ENCODE results near the gene GPATCH11.

GPATCH11 gene

DNA sequence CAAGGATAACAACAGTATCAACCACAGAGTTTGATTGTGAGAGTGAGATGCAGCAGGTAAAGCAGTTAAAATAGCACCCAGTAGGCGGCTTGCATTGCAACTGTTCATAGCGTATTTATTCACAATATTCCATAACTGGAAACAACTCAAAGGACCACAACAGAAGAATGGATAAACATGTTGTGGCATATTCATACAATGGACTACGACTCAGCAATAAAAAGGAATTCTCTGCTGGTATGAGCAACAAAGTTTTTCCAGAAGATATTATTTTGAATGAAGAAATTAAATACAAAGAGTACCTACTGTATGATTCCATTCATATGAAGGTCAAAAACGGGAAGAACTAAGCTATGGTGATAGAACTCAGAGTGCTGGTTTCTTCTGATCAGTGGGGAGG lies 25.2 kb downstream of the GPATCH11 start:
- DNase-seq (ENCODE audit: low read depth): no peak

DNA sequence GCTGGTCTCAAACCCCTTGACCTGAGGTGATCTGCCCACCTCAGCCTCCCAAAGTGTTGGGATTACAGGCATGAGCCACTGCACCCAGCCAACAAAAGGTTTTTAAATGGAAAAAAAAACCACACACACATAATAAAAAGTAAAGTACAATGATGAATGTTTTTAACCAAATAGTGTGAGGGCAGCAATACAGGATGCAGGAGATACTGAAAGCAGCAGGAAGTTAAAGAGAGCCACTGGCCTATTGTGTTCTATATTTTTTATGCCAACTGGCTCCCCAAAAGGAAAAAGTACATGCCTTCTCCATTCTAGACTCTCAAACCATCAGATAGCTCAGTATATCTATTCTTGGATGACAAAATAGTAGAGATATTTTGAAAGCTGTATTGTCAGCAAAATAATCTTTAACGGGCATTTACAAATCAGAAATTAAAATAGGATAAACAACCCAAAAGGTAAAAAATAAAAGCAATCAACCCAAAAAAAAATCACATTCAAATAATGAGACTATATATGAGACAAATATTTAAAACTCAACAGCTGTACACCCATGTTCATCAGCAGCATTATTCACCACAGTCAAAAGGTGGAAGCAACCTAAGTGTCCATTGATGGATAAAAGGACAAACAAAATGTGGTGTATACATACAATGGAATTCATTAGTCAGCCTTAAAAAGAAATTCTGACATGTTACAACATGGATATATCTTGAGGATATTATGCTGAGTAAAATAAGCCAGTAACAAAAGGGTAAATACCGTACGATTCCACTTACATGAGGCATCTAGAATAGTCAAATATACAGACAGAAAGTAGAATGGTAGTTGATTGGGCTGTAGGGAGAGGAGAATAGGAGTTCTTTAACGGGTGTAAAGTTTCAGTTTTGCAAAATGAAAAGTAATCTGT lies 26.2 kb downstream of the GPATCH11 start:
- DNase-seq (ENCODE audit: low read depth): no peak

DNA sequence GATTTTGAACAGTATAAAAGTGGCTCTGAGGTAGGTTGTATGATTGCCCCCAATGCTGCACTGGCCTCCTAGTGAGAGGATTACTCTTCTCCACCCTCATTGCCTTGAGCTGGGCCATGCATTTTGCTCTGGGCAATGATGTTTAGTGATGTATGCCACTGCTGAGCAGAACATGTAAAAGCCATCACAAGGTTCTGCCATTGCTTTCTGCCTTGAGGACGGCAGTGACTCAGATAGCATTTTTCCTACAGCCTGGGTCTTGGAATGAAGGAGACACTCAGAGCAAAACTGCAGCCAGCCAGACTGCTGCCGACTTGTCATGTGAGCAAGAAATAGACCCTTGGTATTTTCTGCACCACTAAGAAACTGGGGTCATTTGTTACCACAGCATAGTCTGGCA lies 27.6 kb downstream of the GPATCH11 start:
- no peak for DNase-seq (ENCODE audit: low read depth)

DNA sequence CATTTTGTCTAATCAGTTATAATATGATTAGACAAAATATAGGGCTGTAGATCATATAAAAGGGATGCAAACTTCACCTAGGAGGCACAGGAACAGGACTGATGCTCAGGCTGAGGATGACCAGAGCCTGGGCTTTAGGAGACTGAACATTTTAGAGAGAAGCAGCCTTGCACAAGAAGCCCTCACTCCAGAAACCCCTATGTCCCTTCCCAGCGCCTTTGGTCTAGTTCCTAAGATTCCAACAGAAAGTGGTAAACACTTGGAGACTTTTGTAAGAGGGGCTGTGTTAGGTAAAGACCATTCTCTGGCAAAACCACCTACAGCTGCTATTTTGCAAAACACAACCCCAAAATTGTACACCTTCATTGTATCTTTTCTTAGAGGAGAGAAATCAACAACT lies 33.2 kb downstream of the GPATCH11 start:
- DNase-seq (ENCODE audit: low read depth): no peak

DNA sequence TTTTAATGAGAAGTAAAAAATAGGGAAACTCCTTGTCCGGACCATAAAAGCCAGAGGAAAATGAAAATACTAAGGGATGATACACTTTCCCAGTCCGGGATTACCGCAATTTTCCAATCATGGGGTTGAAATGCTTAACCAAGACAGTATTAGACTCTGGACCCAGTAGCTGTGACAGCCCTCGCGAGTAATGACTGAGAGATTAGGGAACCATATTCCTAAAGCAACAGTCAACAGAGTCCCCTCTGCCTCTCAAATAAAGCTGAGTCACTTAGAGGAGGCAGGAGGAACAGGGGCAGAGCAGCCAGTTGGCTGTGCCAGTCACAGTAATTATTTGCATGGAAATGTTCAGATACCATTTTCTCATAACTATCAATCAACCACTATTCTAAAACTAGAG lies 34.8 kb downstream of the GPATCH11 start:
- no peak for DNase-seq (ENCODE audit: low read depth)

DNA sequence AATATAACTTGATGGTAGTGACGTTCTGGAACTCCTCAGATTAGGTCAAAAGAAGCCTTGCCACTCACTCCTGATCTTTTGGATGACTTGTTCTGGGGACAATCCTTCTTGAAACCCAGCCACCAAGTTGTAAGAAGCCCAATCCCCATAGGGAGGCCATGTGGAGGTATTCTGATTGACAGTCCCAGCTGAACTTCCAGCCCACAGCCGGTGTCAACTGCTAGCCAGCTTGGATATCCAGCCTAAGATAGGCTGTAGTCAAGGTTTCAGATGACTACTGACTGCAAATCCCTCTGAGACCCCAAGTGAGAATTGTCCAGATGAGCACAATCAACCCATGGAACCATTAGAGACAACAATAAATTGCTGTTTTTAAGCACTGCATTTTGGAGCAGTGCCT lies 41.1 kb downstream of the GPATCH11 start:
- DNase-seq (ENCODE audit: low read depth): no peak

- no peak for DNase-seq (ENCODE audit: low read depth)
Observed at GRCh38 chr2:37132914-37133313, 48.6 kb downstream of the GPATCH11 start.

DNA sequence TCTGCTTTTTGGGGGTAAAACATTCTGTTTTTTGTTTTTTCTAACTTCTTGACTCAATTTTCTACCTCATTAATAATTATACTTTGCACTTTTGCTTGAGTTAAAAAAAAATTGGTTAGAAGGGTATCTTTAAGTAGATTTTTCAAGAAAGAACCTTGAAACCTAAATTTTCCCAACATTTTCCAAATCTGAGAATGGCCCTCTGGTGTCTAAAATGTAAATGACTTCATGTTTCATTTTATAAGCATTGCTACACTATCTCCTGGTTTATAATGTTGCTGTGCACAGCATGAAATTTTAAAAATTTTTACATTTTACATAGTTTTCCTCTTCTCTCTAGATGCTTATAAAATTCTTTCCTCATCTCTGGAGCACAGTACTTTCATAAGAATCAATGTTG lies 58.2 kb downstream of the GPATCH11 start:
- no peak for DNase-seq (ENCODE audit: low read depth)

- no peak for DNase-seq (ENCODE audit: low read depth)
Observed at GRCh38 chr2:37143974-37144373, 59.7 kb downstream of the GPATCH11 start.

- no peak for DNase-seq (ENCODE audit: low read depth)
Observed at GRCh38 chr2:37146062-37146461, 61.7 kb downstream of the GPATCH11 start.

DNA sequence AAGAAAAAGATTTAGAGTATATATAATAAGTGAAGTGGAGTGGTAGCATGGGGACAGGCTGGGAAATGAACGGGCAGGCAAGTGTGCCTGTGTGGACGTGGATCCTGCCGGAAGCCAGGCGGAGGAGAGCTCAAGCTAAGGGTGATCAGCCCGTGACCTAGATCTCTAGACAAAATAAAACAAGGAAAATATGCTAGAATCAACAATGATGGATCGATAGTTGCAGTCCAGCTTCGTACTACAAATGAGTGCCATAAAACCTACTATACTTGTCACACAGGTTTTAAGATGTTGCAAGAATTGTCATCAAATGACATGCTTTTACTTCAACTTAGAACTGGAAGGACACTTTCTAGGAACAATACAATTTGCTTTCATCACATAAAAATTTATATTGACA lies 64.0 kb downstream of the GPATCH11 start:
- no peak for DNase-seq (ENCODE audit: low read depth)

All from fibroblast of the conjunctiva (primary cell).